Mammary epithelial cell (primary cell): ENCODE measurements around the gene SMC1A.
"Not testable (repeated sequence)": the region's sequence is repeated elsewhere in the genome, so short reads cannot be mapped to it uniquely, and the experiment has no call there.

Source experiments
- EZH2 ChIP-seq: IDR thresholded peaks from 2 replicates; pipeline ENCODE4 v1.6.1; 2012; ENCODE audit warnings: low read length, inconsistent platforms, borderline replicate concordance
- TF ChIP-seq, protein P1 (sequence below), 2 donors: IDR thresholded peaks in 1 of 2; conservative IDR thresholded peaks in 1 of 2; 2 replicates each; pipeline ENCODE4 v1.5.1; 2011 to 2012; ENCODE audit warnings: inconsistent platforms in 2 of 2, low read length in 2 of 2, mild to moderate bottlenecking in 2 of 2, control low read depth in 1 of 2, low read depth in 1 of 2; ENCODE audit not compliant: insufficient read depth in 1 of 2; ENCODE audit errors: extremely low read depth in 1 of 2

GRCh38 chrX:53468659-53469058 lies 46.2 kb upstream of the SMC1A start:
- TF ChIP-seq, protein P1, sequence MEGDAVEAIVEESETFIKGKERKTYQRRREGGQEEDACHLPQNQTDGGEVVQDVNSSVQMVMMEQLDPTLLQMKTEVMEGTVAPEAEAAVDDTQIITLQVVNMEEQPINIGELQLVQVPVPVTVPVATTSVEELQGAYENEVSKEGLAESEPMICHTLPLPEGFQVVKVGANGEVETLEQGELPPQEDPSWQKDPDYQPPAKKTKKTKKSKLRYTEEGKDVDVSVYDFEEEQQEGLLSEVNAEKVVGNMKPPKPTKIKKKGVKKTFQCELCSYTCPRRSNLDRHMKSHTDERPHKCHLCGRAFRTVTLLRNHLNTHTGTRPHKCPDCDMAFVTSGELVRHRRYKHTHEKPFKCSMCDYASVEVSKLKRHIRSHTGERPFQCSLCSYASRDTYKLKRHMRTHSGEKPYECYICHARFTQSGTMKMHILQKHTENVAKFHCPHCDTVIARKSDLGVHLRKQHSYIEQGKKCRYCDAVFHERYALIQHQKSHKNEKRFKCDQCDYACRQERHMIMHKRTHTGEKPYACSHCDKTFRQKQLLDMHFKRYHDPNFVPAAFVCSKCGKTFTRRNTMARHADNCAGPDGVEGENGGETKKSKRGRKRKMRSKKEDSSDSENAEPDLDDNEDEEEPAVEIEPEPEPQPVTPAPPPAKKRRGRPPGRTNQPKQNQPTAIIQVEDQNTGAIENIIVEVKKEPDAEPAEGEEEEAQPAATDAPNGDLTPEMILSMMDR (conservative IDR thresholded peaks at IDR 0.05 in 1 of 2, IDR thresholded peaks at IDR 0.05 in 1 of 2; ENCODE audit: extremely low read depth in 1 of 2, insufficient read depth in 1 of 2, low read depth in 1 of 2, low read length in 2 of 2), result not testable (repeated sequence)
- not testable (repeated sequence) for TF ChIP-seq EZH2
